T-helper 2 cell treated with Interferon-gamma antibody and Interleukin-4, amounts not matched to agents 5 μg/mL and 100 μg/mL, for 36 hours (primary cell): ENCODE measurements around the gene MAP2.

Source experiments
- DNase-seq: peaks from one replicate; pipeline ENCODE4 v3.0.0; 2021; ENCODE audit warnings: low spot score
- H3K27ac Mint-ChIP-seq: one replicate; pipeline ENCODE4 v1.8.0; 2021; ENCODE audit warnings: mild to moderate bottlenecking, mixed read lengths
- H3K27me3 Mint-ChIP-seq: one replicate; pipeline ENCODE4 v1.8.0; 2021; ENCODE audit warnings: low read depth, mixed read lengths
- H3K36me3 Mint-ChIP-seq: one replicate; pipeline ENCODE4 v1.8.0; 2021; ENCODE audit warnings: low read depth, mixed read lengths
- H3K4me1 Mint-ChIP-seq: one replicate; pipeline ENCODE4 v1.8.0; 2021; ENCODE audit warnings: low read depth, mixed read lengths
- H3K4me3 Mint-ChIP-seq: one replicate; pipeline ENCODE4 v1.8.0; 2022; ENCODE audit warnings: mild to moderate bottlenecking, moderate library complexity, mixed read lengths
- H3K9me3 Mint-ChIP-seq: one replicate; pipeline ENCODE4 v1.8.0; 2021; ENCODE audit warnings: mixed read lengths

The MAP2 gene

GRCh38 chr2:209696836-209697711 lies 273.2 kb downstream of the MAP2 start:
- Mint-ChIP-seq H3K27me3 (no peaks in the 10 kb centered on the region), H3K4me3 (peak overlapping the region; percentile 14), H3K36me3 (no peaks in the 10 kb centered on the region), H3K27ac (peak overlapping the region; percentile 15), H3K4me1 (peaks cover 10% of the 10 kb centered on the region), H3K9me3 (no peaks in the 10 kb centered on the region)
- DNase-seq, result no peak

GRCh38 chr2:209702775-209703174 lies 278.9 kb downstream of the MAP2 start:
- H3K27me3 Mint-ChIP-seq, result no peaks in the 10 kb centered on the region
- no peaks in the 10 kb centered on the region for H3K9me3 Mint-ChIP-seq
- DNase-seq, result no peak
- H3K4me3 Mint-ChIP-seq, result no peak overlapping the region
- H3K4me1 Mint-ChIP-seq, result peaks cover 2% of the 10 kb centered on the region
- H3K27ac Mint-ChIP-seq, result no peak overlapping the region
- H3K36me3 Mint-ChIP-seq, result no peaks in the 10 kb centered on the region

DNA sequence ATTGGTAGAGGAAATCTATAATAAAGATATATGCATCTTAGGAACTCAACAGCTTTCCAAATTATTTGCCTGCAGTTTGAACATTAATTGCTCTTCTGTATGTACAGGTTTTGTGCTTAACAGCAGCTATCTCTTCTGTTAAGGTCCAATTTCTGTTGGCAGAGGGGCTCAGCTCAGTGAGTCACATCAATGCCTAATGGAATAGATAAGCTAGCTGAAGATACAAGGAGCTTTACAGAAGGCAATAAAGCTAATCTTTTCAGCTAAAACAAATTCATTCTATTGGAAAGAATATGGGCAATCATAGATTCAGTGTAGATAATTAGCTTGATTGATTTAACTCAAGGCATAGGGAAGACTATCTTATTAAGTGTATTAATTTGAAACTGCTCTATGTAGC lies 289.4 kb downstream of the MAP2 start:
- Mint-ChIP-seq H3K9me3 (no peaks in the 10 kb centered on the region), H3K4me1 (no peaks in the 10 kb centered on the region), H3K4me3 (no peak overlapping the region), H3K27me3 (no peaks in the 10 kb centered on the region), H3K27ac (no peak overlapping the region), H3K36me3 (no peaks in the 10 kb centered on the region)
- DNase-seq, result no peak

- Mint-ChIP-seq H3K4me1 (no peaks in the 10 kb centered on the region), H3K4me3 (no peak overlapping the region), H3K9me3 (no peaks in the 10 kb centered on the region), H3K36me3 (no peaks in the 10 kb centered on the region), H3K27me3 (no peaks in the 10 kb centered on the region), H3K27ac (no peak overlapping the region)
- DNase-seq, result no peak
These were observed 295.2 kb downstream of the MAP2 start for GRCh38 chr2:209719034-209719433.

DNA sequence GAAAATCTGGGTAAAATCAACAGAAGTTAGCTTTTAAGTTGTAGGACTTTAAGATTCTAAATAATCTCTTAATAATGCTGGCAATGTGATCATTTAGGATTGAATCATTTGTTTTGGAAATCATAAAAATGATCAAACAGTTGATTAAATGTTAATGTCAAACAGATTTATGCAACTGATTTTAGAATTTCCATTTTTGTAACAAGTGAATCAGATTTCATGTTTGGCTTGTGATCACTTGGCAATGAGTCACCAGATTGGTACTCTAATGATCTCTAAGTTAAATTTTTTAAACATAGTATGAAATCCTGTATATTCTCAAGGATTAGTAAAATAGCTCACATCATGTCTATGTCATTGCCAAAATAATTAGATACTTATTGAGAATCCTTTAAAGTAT lies 297.6 kb downstream of the MAP2 start:
- no peaks in the 10 kb centered on the region for H3K27me3 Mint-ChIP-seq

GRCh38 chr2:209726311-209726710 lies 302.5 kb downstream of the MAP2 start:
- H3K27me3 Mint-ChIP-seq, result no peaks in the 10 kb centered on the region
- no peaks in the 10 kb centered on the region for H3K4me1 Mint-ChIP-seq
- no peak overlapping the region for H3K27ac Mint-ChIP-seq
- H3K4me3 Mint-ChIP-seq, result no peak overlapping the region
- DNase-seq, result no peak
- no peaks in the 10 kb centered on the region for H3K9me3 Mint-ChIP-seq
- H3K36me3 Mint-ChIP-seq, result no peaks in the 10 kb centered on the region

More for the DNA sequence above, 297.6 kb downstream of the MAP2 start:
- no peak for DNase-seq
- no peak overlapping the region for H3K27ac Mint-ChIP-seq
- no peaks in the 10 kb centered on the region for H3K4me1 Mint-ChIP-seq
- H3K9me3 Mint-ChIP-seq, result no peaks in the 10 kb centered on the region
- no peaks in the 10 kb centered on the region for H3K36me3 Mint-ChIP-seq
- H3K4me3 Mint-ChIP-seq, result no peak overlapping the region

- Mint-ChIP-seq H3K4me1 (no peaks in the 10 kb centered on the region), H3K36me3 (no peaks in the 10 kb centered on the region), H3K4me3 (no peak overlapping the region), H3K27ac (no peak overlapping the region), H3K9me3 (no peaks in the 10 kb centered on the region), H3K27me3 (no peaks in the 10 kb centered on the region)
- no peak for DNase-seq
These were observed 303.2 kb downstream of the MAP2 start for GRCh38 chr2:209727077-209727476.

DNA sequence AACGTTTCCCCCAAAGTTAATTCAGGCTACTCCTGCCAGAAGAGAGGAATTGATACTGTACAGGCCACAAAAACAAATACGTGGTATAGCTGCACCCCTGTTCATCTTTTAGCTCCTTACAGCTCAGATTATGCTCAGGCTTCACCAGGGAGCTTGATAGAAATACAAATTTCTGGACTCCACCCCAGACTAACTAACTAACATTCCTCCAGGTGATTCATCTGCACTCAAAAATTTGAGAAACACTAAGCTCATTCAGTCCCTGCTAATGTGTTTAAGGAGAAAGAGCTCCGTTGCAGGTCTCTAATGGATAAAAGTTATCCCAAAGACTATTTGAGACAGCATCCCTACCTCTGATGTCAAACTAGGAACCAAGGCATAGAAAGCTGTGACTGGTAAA lies 311.0 kb downstream of the MAP2 start:
- H3K4me1 Mint-ChIP-seq, result no peaks in the 10 kb centered on the region
- no peaks in the 10 kb centered on the region for H3K36me3 Mint-ChIP-seq
- H3K9me3 Mint-ChIP-seq, result no peaks in the 10 kb centered on the region
- no peaks in the 10 kb centered on the region for H3K27me3 Mint-ChIP-seq
- DNase-seq, result no peak
- H3K27ac Mint-ChIP-seq, result no peak overlapping the region
- no peak overlapping the region for H3K4me3 Mint-ChIP-seq

DNA sequence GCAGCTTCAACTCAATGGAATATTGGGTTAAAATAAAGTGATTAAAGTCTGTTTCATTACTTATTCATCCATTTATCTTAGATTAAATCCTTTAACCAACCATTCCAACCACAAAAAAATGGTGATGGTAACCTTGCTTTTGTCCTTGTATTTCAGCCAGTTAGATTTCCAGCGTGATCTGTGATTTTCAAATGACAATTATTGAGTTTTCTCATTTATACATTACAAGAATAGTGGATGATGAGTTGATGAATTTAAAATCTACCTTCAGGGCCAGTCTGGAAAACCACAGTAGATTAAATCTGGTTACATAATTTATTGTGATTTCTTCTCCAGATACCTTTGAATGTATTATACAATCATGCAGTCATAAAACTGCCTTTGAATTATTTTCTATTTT lies 318.1 kb downstream of the MAP2 start:
- no peaks in the 10 kb centered on the region for H3K4me1 Mint-ChIP-seq
- no peak for DNase-seq
- no peaks in the 10 kb centered on the region for H3K27me3 Mint-ChIP-seq
- H3K9me3 Mint-ChIP-seq, result no peaks in the 10 kb centered on the region
- H3K4me3 Mint-ChIP-seq, result no peak overlapping the region
- H3K27ac Mint-ChIP-seq, result no peak overlapping the region
- H3K36me3 Mint-ChIP-seq, result no peaks in the 10 kb centered on the region

DNA sequence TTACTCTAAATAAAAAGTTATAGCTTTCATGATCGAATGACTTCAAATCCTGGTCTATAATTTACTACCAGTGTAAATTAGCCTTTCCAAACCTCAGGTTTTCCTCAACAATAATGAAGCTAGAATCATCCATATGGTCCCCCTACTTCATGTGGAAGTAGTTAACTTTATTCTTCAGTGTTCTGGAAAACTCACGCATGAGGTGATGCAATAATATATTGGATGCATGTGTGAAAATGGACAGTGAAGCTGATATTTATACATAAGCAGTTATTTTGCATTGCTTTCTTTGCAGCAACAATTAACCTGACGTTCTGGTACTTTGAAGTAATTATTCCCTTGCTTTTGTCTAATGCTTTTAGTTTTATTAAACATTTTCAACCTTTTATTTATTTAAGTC lies 329.2 kb downstream of the MAP2 start:
- H3K36me3 Mint-ChIP-seq, result no peaks in the 10 kb centered on the region
- no peak overlapping the region for H3K27ac Mint-ChIP-seq
- H3K9me3 Mint-ChIP-seq, result no peaks in the 10 kb centered on the region
- H3K4me1 Mint-ChIP-seq, result no peaks in the 10 kb centered on the region
- no peak for DNase-seq
- H3K4me3 Mint-ChIP-seq, result no peak overlapping the region
- H3K27me3 Mint-ChIP-seq, result no peaks in the 10 kb centered on the region

GRCh38 chr2:209757163-209757562 lies 333.3 kb downstream of the MAP2 start:
- Mint-ChIP-seq H3K4me1 (no peaks in the 10 kb centered on the region), H3K4me3 (no peak overlapping the region), H3K9me3 (no peaks in the 10 kb centered on the region), H3K27ac (no peak overlapping the region), H3K27me3 (no peaks in the 10 kb centered on the region), H3K36me3 (no peaks in the 10 kb centered on the region)
- no peak for DNase-seq

DNA sequence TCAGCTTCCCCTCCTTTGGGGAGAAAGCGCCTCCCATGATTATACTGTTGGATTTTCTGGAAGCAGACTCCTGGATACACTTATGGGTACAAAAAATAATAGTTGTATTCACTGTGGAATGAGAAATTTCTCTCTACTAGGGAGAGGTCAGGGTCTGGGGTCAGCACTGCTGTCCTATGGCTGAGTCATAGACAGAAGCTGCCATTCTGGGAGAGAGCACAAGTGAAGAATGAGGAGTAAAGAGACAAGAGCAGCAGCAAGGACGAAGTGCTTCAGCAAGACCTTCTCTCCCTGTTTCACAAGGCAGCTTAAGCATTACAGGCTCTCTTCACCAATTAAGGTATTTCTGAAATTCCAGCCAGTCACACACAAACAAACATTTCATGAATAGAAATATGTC lies 337.7 kb downstream of the MAP2 start:
- H3K9me3 Mint-ChIP-seq, result no peaks in the 10 kb centered on the region
- no peaks in the 10 kb centered on the region for H3K36me3 Mint-ChIP-seq
- no peak for DNase-seq
- H3K27ac Mint-ChIP-seq, result no peak overlapping the region
- H3K4me3 Mint-ChIP-seq, result no peak overlapping the region
- H3K27me3 Mint-ChIP-seq, result no peaks in the 10 kb centered on the region
- no peaks in the 10 kb centered on the region for H3K4me1 Mint-ChIP-seq

DNA sequence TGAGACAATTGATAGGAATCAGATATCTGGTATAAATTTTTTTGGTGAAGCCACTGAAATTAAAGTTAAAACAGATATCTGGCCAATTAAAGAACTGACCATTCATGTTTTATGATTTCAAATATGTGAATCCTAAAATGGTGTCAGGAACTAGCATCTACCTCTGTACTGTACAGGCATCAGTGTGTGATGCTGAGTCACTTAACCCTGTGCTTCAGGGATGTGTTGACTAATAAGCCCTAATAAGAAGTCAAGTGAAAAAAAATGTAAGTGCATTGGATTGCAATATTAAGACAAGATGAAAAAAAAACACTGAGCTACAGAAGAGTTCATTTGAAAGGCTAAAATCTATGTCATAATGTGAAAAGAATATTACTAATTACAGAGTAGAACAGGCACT lies 338.7 kb downstream of the MAP2 start:
- no peak overlapping the region for H3K4me3 Mint-ChIP-seq
- no peaks in the 10 kb centered on the region for H3K4me1 Mint-ChIP-seq
- no peaks in the 10 kb centered on the region for H3K36me3 Mint-ChIP-seq
- H3K27me3 Mint-ChIP-seq, result no peaks in the 10 kb centered on the region
- no peaks in the 10 kb centered on the region for H3K9me3 Mint-ChIP-seq
- no peak for DNase-seq
- H3K27ac Mint-ChIP-seq, result no peak overlapping the region

DNA sequence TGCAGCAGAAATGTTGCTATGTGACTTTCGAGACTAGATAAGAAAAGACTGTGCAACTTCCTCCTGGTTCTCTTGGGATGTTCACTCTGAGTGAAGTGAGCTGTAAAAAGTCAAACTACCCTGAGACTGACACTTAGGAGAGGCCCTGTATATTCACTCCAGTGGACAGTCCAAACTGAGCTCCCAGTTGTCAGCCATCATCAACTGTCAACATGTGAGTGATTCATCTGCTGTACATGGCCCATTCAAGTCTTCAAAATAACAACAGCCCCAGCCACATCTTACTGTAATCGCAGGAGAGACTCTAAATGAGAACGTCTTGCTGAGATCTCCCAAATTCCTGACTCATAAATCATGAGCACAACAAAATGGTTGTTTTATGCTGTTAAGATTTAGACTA lies 339.3 kb downstream of the MAP2 start:
- Mint-ChIP-seq H3K36me3 (no peaks in the 10 kb centered on the region), H3K4me1 (no peaks in the 10 kb centered on the region), H3K27me3 (no peaks in the 10 kb centered on the region), H3K27ac (no peak overlapping the region), H3K9me3 (no peaks in the 10 kb centered on the region), H3K4me3 (no peak overlapping the region)
- DNase-seq, result no peak

DNA sequence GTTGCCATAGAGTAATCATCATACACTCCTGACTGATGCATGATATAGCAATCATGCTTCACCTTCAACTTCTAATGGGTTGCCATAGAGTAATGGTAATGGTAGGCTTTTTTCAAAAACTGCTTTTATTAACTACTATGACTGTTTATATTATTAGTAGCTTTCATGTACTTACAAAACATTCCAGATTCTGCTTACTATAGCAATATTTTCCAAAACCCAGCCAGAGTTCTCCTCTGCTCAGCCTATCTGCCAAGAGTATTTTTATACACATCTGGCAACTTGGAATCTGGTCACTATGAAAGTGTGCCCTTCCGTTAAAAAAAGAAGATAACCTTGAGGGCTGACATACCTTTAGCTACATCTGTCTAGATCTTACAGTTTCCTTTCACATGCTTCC lies 342.8 kb downstream of the MAP2 start:
- Mint-ChIP-seq H3K4me1 (no peaks in the 10 kb centered on the region), H3K9me3 (no peaks in the 10 kb centered on the region), H3K27ac (no peak overlapping the region), H3K27me3 (peaks cover 8% of the 10 kb centered on the region), H3K36me3 (no peaks in the 10 kb centered on the region), H3K4me3 (no peak overlapping the region)
- no peak for DNase-seq
